Smooth muscle cell (in vitro differentiated cells): ENCODE results near the gene LUC7L2. TPM values are rescaled to one million over a fixed set of nuclear protein-coding genes. Genes with fewer than 3 reads are reported as not detected.
"Not testable (repeated sequence)": the region's sequence is repeated elsewhere in the genome, so short reads cannot be mapped to it uniquely, and the experiment has no call there.

Source experiments
- DNase-seq: peaks from one replicate; lab custom pipeline; 2025; ENCODE audit not compliant: unreplicated experiment; lab: John Stamatoyannopoulos, UW
- H2AFZ ChIP-seq: fragments of 200-600 bp; sonication (generic); 2 replicates; pipeline ENCODE4 v1.6.0; 2016; ENCODE audit warnings: antibody characterized with exemption, low read depth, mild to moderate bottlenecking
- H3F3A ChIP-seq: fragments of 200-600 bp; sonication (generic); 2 replicates; pipeline ENCODE4 v1.6.0; 2017; ENCODE audit warnings: antibody characterized with exemption, low read depth
- H3K27ac ChIP-seq: fragments of 200-600 bp; sonication (generic); 2 replicates; pipeline ENCODE4 v1.5.1; 2016; ENCODE audit warnings: low read depth, mild to moderate bottlenecking
- H3K27me3 ChIP-seq: fragments of 200-600 bp; sonication (generic); 2 replicates; pipeline ENCODE4 v1.6.1; 2016; ENCODE audit warnings: low read depth, mild to moderate bottlenecking
- H3K36me3 ChIP-seq: fragments of 200-600 bp; sonication (generic); 2 replicates; pipeline ENCODE4 v1.5.1; 2016; ENCODE audit warnings: low read depth
- H3K4me1 ChIP-seq: fragments of 200-600 bp; sonication (generic); 2 replicates; pipeline ENCODE4 v1.5.1; 2016; ENCODE audit warnings: low read depth
- H3K4me2 ChIP-seq: fragments of 200-600 bp; sonication (generic); 2 replicates; pipeline ENCODE4 v1.6.0; 2016; ENCODE audit warnings: mild to moderate bottlenecking
- H3K4me3 ChIP-seq: fragments of 200-600 bp; sonication (generic); 2 replicates; pipeline ENCODE4 v1.5.1; 2016; ENCODE audit warnings: mild to moderate bottlenecking
- H3K79me2 ChIP-seq: fragments of 200-600 bp; sonication (generic); 2 replicates; pipeline ENCODE4 v1.6.0; 2016; ENCODE audit warnings: low read depth, mild to moderate bottlenecking
- H3K9ac ChIP-seq: fragments of 200-600 bp; sonication (generic); 2 replicates; pipeline ENCODE4 v1.6.0; 2016; ENCODE audit warnings: low read depth
- H3K9me3 ChIP-seq: fragments of 200-600 bp; sonication (generic); replicated peaks from 2 replicates; pipeline ENCODE4 v1.5.1; 2016; ENCODE audit warnings: low read depth
- H4K20me1 ChIP-seq: fragments of 200-600 bp; sonication (generic); 2 replicates; pipeline ENCODE4 v1.6.0; 2016; ENCODE audit warnings: low read depth
- WGBS: methylation state at CpG from one replicate; pipeline ENCODE4 v1.1.7; 2016; ENCODE audit warnings: low lambda C conversion rate; 5-methylcytosine and 5-hydroxymethylcytosine counted together
- polyA plus RNA-seq: library from polyadenylated mRNA; unstranded; fragments of >200 nt; fragmentation: Nextera tagmentation; extraction: Ambion mirVana; gene quantifications from 2 replicates; pipeline ENCODE4 v1.2.1, GENCODE V29; 2016
- total RNA-seq: library from RNA; depleted of rRNA; stranded (reverse); fragments of >200 nt; gene quantifications from 2 replicates; pipeline ENCODE4 v1.2.3, GENCODE V29; 2014
- TF ChIP-seq, protein P1 (sequence below): fragments of 200-600 bp; sonication (generic); IDR thresholded peaks from 2 replicates; pipeline ENCODE4 v1.5.1; 2017; ENCODE audit warnings: borderline replicate concordance, mild to moderate bottlenecking, antibody characterized with exemption; ENCODE audit not compliant: insufficient read depth, poor library complexity, severe bottlenecking

LUC7L2 gene
- total and polyA plus RNA-seq, 2 experiments from 2014 or later, result 60.0 to 70.5 TPM

DNA sequence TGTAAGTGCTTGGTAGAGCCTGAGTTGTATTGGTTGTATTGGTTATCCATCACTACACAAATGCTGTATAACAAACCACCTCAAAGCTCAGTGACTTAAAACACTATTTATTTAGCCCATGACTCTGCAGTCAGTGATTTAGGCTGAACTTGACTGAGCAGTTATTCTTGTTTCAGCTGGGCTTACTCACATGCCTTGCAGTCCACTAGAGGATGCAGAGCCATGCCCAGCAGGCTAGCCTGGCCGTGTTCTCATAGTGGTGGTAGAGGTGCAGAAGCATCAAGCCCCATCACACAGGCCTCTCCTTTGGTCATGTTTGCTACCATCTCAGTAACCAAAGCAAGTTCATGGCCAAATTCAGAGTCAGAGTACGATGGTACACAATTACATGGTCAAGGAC is 43.9 kb downstream of the LUC7L2 start:
- 88% methylated on average over 2 of the region's 2 CpGs for whole genome bisulfite sequencing
- Histone ChIP-seq H3K27ac (peak overlapping the region; percentile 3), H4K20me1 (peaks cover 49% of the 10 kb centered on the region), H3K79me2 (peaks cover 34% of the 10 kb centered on the region), H3K36me3 (peaks cover 44% of the 10 kb centered on the region), H3K4me2 (no peak overlapping the region), H3K9me3 (no peaks in the 10 kb centered on the region), H3F3A (no peaks in the 10 kb centered on the region), H3K27me3 (no peaks in the 10 kb centered on the region), H3K4me3 (no peak overlapping the region), H3K9ac (no peak overlapping the region), H3K4me1 (no peaks in the 10 kb centered on the region), H2AFZ (no peak overlapping the region)
- DNase-seq, result no peak
- TF ChIP-seq, protein P1, sequence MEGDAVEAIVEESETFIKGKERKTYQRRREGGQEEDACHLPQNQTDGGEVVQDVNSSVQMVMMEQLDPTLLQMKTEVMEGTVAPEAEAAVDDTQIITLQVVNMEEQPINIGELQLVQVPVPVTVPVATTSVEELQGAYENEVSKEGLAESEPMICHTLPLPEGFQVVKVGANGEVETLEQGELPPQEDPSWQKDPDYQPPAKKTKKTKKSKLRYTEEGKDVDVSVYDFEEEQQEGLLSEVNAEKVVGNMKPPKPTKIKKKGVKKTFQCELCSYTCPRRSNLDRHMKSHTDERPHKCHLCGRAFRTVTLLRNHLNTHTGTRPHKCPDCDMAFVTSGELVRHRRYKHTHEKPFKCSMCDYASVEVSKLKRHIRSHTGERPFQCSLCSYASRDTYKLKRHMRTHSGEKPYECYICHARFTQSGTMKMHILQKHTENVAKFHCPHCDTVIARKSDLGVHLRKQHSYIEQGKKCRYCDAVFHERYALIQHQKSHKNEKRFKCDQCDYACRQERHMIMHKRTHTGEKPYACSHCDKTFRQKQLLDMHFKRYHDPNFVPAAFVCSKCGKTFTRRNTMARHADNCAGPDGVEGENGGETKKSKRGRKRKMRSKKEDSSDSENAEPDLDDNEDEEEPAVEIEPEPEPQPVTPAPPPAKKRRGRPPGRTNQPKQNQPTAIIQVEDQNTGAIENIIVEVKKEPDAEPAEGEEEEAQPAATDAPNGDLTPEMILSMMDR, result no peak

DNA sequence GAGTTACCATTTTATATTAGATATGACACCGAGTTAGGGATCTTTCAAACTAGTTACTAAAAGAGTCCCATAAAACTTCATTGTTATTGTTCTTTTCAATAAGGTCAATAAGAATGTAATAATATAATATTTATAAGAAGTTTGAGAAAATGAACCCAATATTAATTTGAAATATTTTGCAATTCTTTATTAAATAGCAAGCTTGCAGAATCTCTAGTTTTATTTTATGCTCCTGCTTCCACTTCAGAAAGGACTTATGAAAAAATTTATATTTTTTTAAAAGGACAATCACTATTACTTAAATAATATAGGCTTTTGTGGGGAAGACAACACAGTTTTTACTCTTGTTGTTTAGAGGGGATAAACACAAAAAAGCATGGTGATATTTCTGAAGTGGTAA is 47.9 kb downstream of the LUC7L2 start:
- no peaks in the 10 kb centered on the region for H3K4me1 ChIP-seq

DNA sequence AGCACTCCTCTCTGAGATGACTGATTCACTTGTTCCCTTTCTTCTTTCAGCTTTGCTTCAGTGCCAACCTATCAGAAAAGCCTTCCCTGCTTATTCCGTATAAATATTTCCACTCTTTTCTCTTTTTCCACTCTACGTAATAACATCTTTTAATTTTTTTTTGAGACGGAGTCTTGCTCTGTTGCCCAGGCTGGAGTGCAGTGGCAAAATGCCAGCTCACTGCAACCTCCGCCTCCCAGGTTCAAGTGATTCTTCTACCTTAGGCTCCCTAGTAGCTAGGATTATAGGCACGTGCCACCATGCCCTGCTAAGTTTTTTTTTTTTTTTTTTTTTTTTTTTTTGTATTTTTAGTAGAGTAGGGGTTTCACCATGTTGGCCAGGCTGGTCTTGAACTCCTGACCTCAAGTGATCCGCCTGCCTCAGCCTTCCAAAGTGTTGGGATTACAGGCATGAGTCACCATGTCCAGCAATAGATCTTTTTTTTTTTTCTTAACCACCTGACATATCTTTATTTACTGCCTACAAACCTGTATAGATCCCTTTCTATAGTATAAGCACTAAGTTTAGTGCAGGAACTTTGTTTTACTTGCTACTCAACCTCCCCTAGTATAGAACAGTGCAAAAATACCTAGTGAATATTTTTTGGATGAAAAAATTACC is 55.2 kb downstream of the LUC7L2 start:
- H2AFZ ChIP-seq, H3K27ac ChIP-seq, H3K9me3 ChIP-seq, H3K4me3 ChIP-seq, H3K9ac ChIP-seq, H3K79me2 ChIP-seq, H3K27me3 ChIP-seq, H3F3A ChIP-seq, DNase-seq, H3K4me2 ChIP-seq, H3K4me1 ChIP-seq: not testable (repeated sequence)
- H4K20me1 ChIP-seq, result peaks cover 52% of the 10 kb centered on the region
- 92% methylated on average over 6 of the region's 6 CpGs for WGBS
- H3K36me3 ChIP-seq, result peaks cover 64% of the 10 kb centered on the region

More for the DNA sequence above, 47.9 kb downstream of the LUC7L2 start:
- Histone ChIP-seq H3K9ac (no peak overlapping the region), H3K9me3 (no peaks in the 10 kb centered on the region), H3K27ac (no peak overlapping the region), H2AFZ (no peak overlapping the region), H3K27me3 (no peaks in the 10 kb centered on the region), H3K4me3 (no peak overlapping the region), H3K79me2 (peaks cover 26% of the 10 kb centered on the region), H4K20me1 (peaks cover 49% of the 10 kb centered on the region), H3K4me2 (no peak overlapping the region), H3K36me3 (peaks cover 61% of the 10 kb centered on the region), H3F3A (no peaks in the 10 kb centered on the region)
- TF ChIP-seq, protein P1, result no peak
- DNase-seq, result no peak
- WGBS, result 100% methylated on average over 1 of the region's 1 CpG

DNA sequence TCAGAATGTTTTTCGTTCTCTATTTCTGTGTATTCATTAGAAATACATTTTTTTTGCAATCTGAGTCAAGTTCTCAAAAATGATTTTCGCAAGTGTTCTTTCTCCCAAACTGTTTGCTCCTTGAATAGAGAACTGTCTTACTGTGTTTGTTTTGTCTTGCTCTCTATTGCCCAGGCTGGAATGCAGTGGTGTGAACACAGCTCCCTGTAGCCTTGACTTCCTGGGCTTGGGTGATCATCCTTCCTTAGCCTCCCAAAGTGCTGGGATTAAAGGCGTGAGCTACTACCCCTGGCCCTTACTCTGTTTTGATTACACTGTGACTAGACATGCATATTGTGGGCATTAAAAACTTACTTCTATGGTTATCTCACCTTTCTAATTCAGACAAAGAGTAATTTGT is 56.7 kb downstream of the LUC7L2 start:
- H3K9me3 ChIP-seq, result no peaks in the 10 kb centered on the region
- H3F3A ChIP-seq, result peaks cover 3% of the 10 kb centered on the region
- H3K79me2 ChIP-seq, result peaks cover 6% of the 10 kb centered on the region
- DNase-seq, result no peak
- no peak overlapping the region for H3K9ac ChIP-seq
- H3K4me2 ChIP-seq, result no peak overlapping the region
- H3K4me3 ChIP-seq, result no peak overlapping the region
- peaks cover 59% of the 10 kb centered on the region for H3K36me3 ChIP-seq
- no peaks in the 10 kb centered on the region for H3K27me3 ChIP-seq
- TF ChIP-seq, protein P1, result no peak
- no peak overlapping the region for H2AFZ ChIP-seq
- WGBS, result 96% methylated on average over 3 of the region's 3 CpGs
- no peak overlapping the region for H3K27ac ChIP-seq
- no peaks in the 10 kb centered on the region for H3K4me1 ChIP-seq
- H4K20me1 ChIP-seq, result peaks cover 50% of the 10 kb centered on the region
